Esophagus muscularis mucosa (tissue), 4 donors: ENCODE data around the gene P2RY2.

Experiments
- EP300 ChIP-seq: sonication (generic); formaldehyde crosslinking; IDR thresholded peaks from one replicate; pipeline ENCODE4 v1.6.1; 2017; ENCODE audit warnings: antibody characterized with exemption
- POLR2A ChIP-seq: fragments of 450-650 bp; IDR thresholded peaks from one replicate; pipeline ENCODE4 v1.6.1; 2017; ENCODE audit warnings: antibody characterized with exemption, moderate library complexity, mild to moderate bottlenecking, low read depth
- POLR2AphosphoS5 ChIP-seq, 2 donors: sonication (generic); formaldehyde crosslinking; IDR thresholded peaks; one replicate each; pipeline ENCODE4 v1.6.1; 2017; ENCODE audit warnings: antibody characterized with exemption in 2 of 2
- TF ChIP-seq, protein P1 (sequence below), 3 experiments: fragments of 200-600 bp in 2 of 3; fragments of 450-650 bp in 1 of 3; sonication (generic) in 2 of 3; IDR thresholded peaks; one replicate each; pipeline ENCODE4 v1.5.1; 2017 to 2019; ENCODE audit warnings: antibody characterized with exemption in 3 of 3, mild to moderate bottlenecking in 2 of 3, moderate library complexity in 1 of 3

GRCh38 chr11:73248526-73249185 lies 30.6 kb downstream of the P2RY2 start:
- TF ChIP-seq, protein P1, sequence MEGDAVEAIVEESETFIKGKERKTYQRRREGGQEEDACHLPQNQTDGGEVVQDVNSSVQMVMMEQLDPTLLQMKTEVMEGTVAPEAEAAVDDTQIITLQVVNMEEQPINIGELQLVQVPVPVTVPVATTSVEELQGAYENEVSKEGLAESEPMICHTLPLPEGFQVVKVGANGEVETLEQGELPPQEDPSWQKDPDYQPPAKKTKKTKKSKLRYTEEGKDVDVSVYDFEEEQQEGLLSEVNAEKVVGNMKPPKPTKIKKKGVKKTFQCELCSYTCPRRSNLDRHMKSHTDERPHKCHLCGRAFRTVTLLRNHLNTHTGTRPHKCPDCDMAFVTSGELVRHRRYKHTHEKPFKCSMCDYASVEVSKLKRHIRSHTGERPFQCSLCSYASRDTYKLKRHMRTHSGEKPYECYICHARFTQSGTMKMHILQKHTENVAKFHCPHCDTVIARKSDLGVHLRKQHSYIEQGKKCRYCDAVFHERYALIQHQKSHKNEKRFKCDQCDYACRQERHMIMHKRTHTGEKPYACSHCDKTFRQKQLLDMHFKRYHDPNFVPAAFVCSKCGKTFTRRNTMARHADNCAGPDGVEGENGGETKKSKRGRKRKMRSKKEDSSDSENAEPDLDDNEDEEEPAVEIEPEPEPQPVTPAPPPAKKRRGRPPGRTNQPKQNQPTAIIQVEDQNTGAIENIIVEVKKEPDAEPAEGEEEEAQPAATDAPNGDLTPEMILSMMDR (IDR thresholded peaks at IDR 0.05): no peak
- TF ChIP-seq POLR2AphosphoS5 (IDR thresholded peaks at IDR 0.05): no peak
- TF ChIP-seq POLR2A: no peak
- TF ChIP-seq EP300: no peak
